B cell (primary cell): ENCODE data around the gene UPF3A. TPM values are rescaled to one million over a fixed set of nuclear protein-coding genes. Genes with fewer than 3 reads are reported as not detected.

Experiments
- ATAC-seq: fragments of 200-7000 bp; cut with Tn5 transposase; one replicate; pipeline ENCODE4 v1.10.0; 2021; ENCODE audit warnings: low read depth, mild to moderate bottlenecking, moderate number of reproducible peaks, moderate library complexity
- CTCF ChIA-PET: fragments of 350-600 bp; sonication (Branson Sonifier 250); formaldehyde crosslinking; loops from one replicate; lab custom pipeline; 2021; ENCODE audit warnings: antibody characterized with exemption, inconsistent platforms; lab: Charles Lee
- POLR2A ChIA-PET: fragments of 350-600 bp; sonication (Branson Sonifier 250); formaldehyde crosslinking; loops from one replicate; lab custom pipeline; 2021; ENCODE audit warnings: antibody characterized with exemption; lab: Charles Lee
- DNase-seq: peaks from one replicate; pipeline ENCODE4 v3.0.0; 2013
- H2AFZ ChIP-seq: 2 replicates; pipeline ENCODE4 v1.6.1; 2012; ENCODE audit warnings: mild to moderate bottlenecking, low read depth, low read length; ENCODE audit not compliant: insufficient read depth, poor library complexity, severe bottlenecking
- H3K27ac ChIP-seq, 2 donors: 1 replicate in 1 of 2; 2 replicates in 1 of 2; pipeline ENCODE4 v1.5.1; 2012 to 2013; ENCODE audit warnings: low read length in 2 of 2, mild to moderate bottlenecking in 2 of 2, moderate library complexity in 1 of 2
- H3K27me3 ChIP-seq, 4 experiments: fragments of 200-600 bp in 1 of 4; sonication (generic) in 1 of 4; replicated peaks in 1 of 4; 1 replicate in 2 of 4; 2 replicates in 2 of 4; pipeline versions ENCODE4 v1.6.1 to v1.7.0; 2013 to 2016; ENCODE audit warnings: low read length in 3 of 4, mild to moderate bottlenecking in 2 of 4, mixed read lengths in 1 of 4, moderate library complexity in 1 of 4; ENCODE audit not compliant: insufficient read depth in 4 of 4, control insufficient read depth in 3 of 4; ENCODE audit errors: control extremely low read depth in 1 of 4
- H3K36me3 ChIP-seq, 2 experiments: replicated peaks in 1 of 2; 1 replicate in 1 of 2; 2 replicates in 1 of 2; pipeline versions ENCODE4 v1.6.1 to v1.7.1; 2013; ENCODE audit warnings: low read length in 1 of 2; ENCODE audit not compliant: insufficient read depth in 2 of 2, control insufficient read depth in 1 of 2; ENCODE audit errors: control extremely low read depth in 1 of 2, extremely low read depth in 1 of 2
- H3K4me1 ChIP-seq, 2 donors: fragments of 200-600 bp in 1 of 2; sonication (generic) in 1 of 2; 1 replicate in 1 of 2; 2 replicates in 1 of 2; pipeline versions ENCODE4 v1.5.1 to v1.6.1; 2013 to 2017; ENCODE audit warnings: low read length in 2 of 2; ENCODE audit not compliant: control insufficient read depth in 2 of 2, insufficient read depth in 2 of 2
- H3K4me2 ChIP-seq: replicated peaks from 2 replicates; pipeline ENCODE3; 2012; ENCODE audit warnings: mild to moderate bottlenecking, low read depth, low read length; ENCODE audit not compliant: poor library complexity, severe bottlenecking
- H3K4me3 ChIP-seq, 5 experiments: fragments of 200-600 bp in 1 of 5; sonication (generic) in 1 of 5; 1 replicate in 3 of 5; 2 replicates in 2 of 5; pipeline versions ENCODE4 v1.5.1 to v1.7.0; 2011 to 2016; ENCODE audit warnings: low read length in 4 of 5, mild to moderate bottlenecking in 4 of 5, low read depth in 2 of 5, control low read depth in 1 of 5, moderate library complexity in 1 of 5; ENCODE audit not compliant: insufficient read depth in 1 of 5; ENCODE audit errors: control extremely low read depth in 1 of 5, extremely low read depth in 1 of 5
- H3K79me2 ChIP-seq: fragments of 200-600 bp; sonication (generic); one replicate; pipeline ENCODE4 v1.6.0; 2016; ENCODE audit warnings: low read length; ENCODE audit not compliant: control insufficient read depth, insufficient read depth
- H3K9ac ChIP-seq: fragments of 200-600 bp; sonication (generic); 2 replicates; pipeline ENCODE4 v1.6.1; 2017; ENCODE audit warnings: mild to moderate bottlenecking, low read length, moderate library complexity
- H3K9me3 ChIP-seq, 3 donors: one replicate each; pipeline versions ENCODE4 v1.6.1 to v1.7.1; 2013; ENCODE audit warnings: low read length in 2 of 3; ENCODE audit not compliant: control insufficient read depth in 2 of 3, insufficient read depth in 1 of 3; ENCODE audit errors: control extremely low read depth in 1 of 3
- H4K20me1 ChIP-seq: 2 replicates; pipeline ENCODE4 v1.6.0; 2012; ENCODE audit warnings: mild to moderate bottlenecking, low read length; ENCODE audit not compliant: insufficient read depth, control insufficient read depth, poor library complexity, severe bottlenecking
- H3K27ac Mint-ChIP-seq: one replicate; pipeline ENCODE4 v1.8.0; 2021; ENCODE audit warnings: mixed read lengths
- H3K27me3 Mint-ChIP-seq: one replicate; pipeline ENCODE4 v1.8.0; 2021; ENCODE audit warnings: mixed read lengths
- H3K4me1 Mint-ChIP-seq: one replicate; pipeline ENCODE4 v1.8.0; 2021; ENCODE audit warnings: mixed read lengths
- H3K4me3 Mint-ChIP-seq: one replicate; pipeline ENCODE4 v1.8.0; 2021; ENCODE audit warnings: mixed read lengths
- H3K9me3 Mint-ChIP-seq: one replicate; pipeline ENCODE4 v1.8.0; 2022; ENCODE audit warnings: mixed read lengths; ENCODE audit not compliant: insufficient read depth
- CTCF ChIP-seq: fragments of 200-600 bp; IDR thresholded peaks from one replicate; pipeline ENCODE4 v1.8.0; 2022; ENCODE audit warnings: antibody characterized with exemption, mild to moderate bottlenecking
- EZH2 ChIP-seq: IDR thresholded peaks from 2 replicates; pipeline ENCODE4 v1.6.1; 2012; ENCODE audit warnings: borderline replicate concordance, low read depth, mild to moderate bottlenecking, moderate library complexity, low read length; ENCODE audit not compliant: insufficient read depth, poor library complexity, severe bottlenecking
- WGBS: methylation state at CpG from one replicate; pipeline ENCODE4 v1.1.5; 2013; ENCODE audit warnings: missing lambda C conversion rate; ENCODE audit not compliant: insufficient coverage; 5-methylcytosine and 5-hydroxymethylcytosine counted together
- intact Hi-C: fragments of 100-400 bp; cut with micrococcal nuclease; formaldehyde crosslinking; loops from one replicate; pipeline ENCODE4 v1.10.0; 2022
- polyA plus RNA-seq: library from polyadenylated mRNA; depleted of rRNA; stranded (reverse); fragments of >200 nt; gene quantifications from 2 replicates; pipeline ENCODE4 v1.2.3, GENCODE V29; 2012
- total RNA-seq, 2 donors: library from RNA; stranded (reverse); fragments of 120-200 nt in 1 of 2; gene quantifications; 1 replicate in 1 of 2; 2 replicates in 1 of 2; pipeline versions ENCODE4 v1.2.3 to v1.2.4, GENCODE V29; 2013 to 2022

The UPF3A gene
- total and polyA plus RNA-seq, 2 donors (not counting 1 experiment from before 2014, with no cell fraction given): 72.9 to 109 TPM

GRCh38 chr13:114286808-114287207 is 5.4 kb downstream of the UPF3A start:
- peaks cover 9 to 13% of the 10 kb centered on the region in 2 donors for H3K4me1 ChIP-seq
- H3K36me3 ChIP-seq: peaks cover 0 to 43% of the 10 kb centered on the region in 2 experiments
- peaks cover 81% of the 10 kb centered on the region for H3K79me2 ChIP-seq
- no peak overlapping the region for H3K4me3 Mint-ChIP-seq
- no peak overlapping the region for H3K4me2 ChIP-seq
- no peaks in the 10 kb centered on the region for H3K9me3 ChIP-seq
- CTCF ChIA-PET: no interaction called here
- H3K9me3 Mint-ChIP-seq: no peaks in the 10 kb centered on the region
- no peak overlapping the region for H3K4me3 ChIP-seq
- no peak overlapping the region for H3K27ac ChIP-seq
- TF ChIP-seq EZH2: no peak
- no peak for TF ChIP-seq CTCF
- intact Hi-C loops: no loop called here
- no peak overlapping the region for H3K27ac Mint-ChIP-seq
- H4K20me1 ChIP-seq: peaks cover 40% of the 10 kb centered on the region
- DNase-seq: no peak
- POLR2A ChIA-PET: no interaction called here
- H3K4me1 Mint-ChIP-seq: peaks cover 19% of the 10 kb centered on the region
- ATAC-seq: no peak
- H3K27me3 Mint-ChIP-seq: no peaks in the 10 kb centered on the region
- H3K9ac ChIP-seq: no peak overlapping the region
- WGBS: 97% methylated on average over 6 of the region's 8 CpGs
- no peak overlapping the region for H2AFZ ChIP-seq
- no peaks in the 10 kb centered on the region for H3K27me3 ChIP-seq

- WGBS: 94% methylated on average over 8 of the region's 8 CpGs
- no peak for DNase-seq
- ChIA-PET CTCF (no interaction called here), POLR2A (no interaction called here)
- no peaks in the 10 kb centered on the region for H3K9me3 Mint-ChIP-seq
- no peak for ATAC-seq
- H3K4me2 ChIP-seq: no peak overlapping the region
- H3K79me2 ChIP-seq: peaks cover 80% of the 10 kb centered on the region
- no peak overlapping the region for H3K4me3 ChIP-seq
- no peak overlapping the region for H3K4me3 Mint-ChIP-seq
- peaks cover 4 to 6% of the 10 kb centered on the region in 2 donors for H3K4me1 ChIP-seq
- H3K27ac Mint-ChIP-seq: no peak overlapping the region
- no peaks in the 10 kb centered on the region for H3K27me3 ChIP-seq
- intact Hi-C loops: no loop called here
- peaks cover 12% of the 10 kb centered on the region for H3K4me1 Mint-ChIP-seq
- no peak overlapping the region for H3K9ac ChIP-seq
- peaks cover 40% of the 10 kb centered on the region for H4K20me1 ChIP-seq
- no peak overlapping the region for H2AFZ ChIP-seq
- peaks cover 1 to 56% of the 10 kb centered on the region in 2 experiments for H3K36me3 ChIP-seq
- H3K27ac ChIP-seq: no peak overlapping the region
- TF ChIP-seq EZH2 (no peak), CTCF (no peak)
- no peaks in the 10 kb centered on the region for H3K9me3 ChIP-seq
- no peaks in the 10 kb centered on the region for H3K27me3 Mint-ChIP-seq
Measured at GRCh38 chr13:114288157-114288591, 6.8 kb downstream of the UPF3A start.
